Measurements from ENCODE around the gene SMPD2.

SMPD2 gene

DNA sequence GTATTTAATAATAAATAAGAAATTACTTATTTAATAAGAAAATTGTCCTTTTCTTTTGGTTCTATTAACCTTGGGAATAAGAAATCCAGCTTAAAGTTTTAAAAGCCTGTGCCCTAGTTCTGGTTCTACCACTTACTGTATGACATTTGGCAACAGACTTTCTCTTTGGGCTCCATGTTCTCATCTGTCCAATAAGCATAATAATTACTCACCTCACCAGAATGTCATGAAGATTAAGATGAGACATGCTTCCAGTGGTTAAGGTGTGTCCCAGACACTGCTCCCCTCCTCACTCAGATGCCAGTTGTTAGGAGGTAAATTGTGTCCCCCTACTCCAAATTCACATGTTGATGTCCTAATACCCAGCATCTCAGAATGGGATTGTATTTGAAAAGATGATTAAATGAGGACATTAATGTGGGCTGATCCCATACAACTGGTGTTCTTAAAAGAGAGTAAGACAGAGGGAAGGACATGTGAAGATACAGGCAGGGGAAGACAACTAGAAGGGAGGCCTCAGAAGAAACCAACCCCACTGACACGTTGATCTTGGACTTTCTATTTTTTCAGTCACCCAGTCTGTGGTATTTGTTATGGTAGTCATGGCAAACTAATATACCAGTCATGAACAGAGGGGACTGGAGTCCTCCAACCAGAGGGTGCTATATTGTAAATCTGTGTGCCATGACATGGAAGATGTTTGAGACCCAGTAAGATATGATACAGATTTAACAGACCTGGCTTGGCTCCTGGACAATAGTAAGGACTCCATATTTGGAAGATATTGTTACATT lies 21.4 kb downstream of the SMPD2 start:
- DNase-seq: no peak

DNA sequence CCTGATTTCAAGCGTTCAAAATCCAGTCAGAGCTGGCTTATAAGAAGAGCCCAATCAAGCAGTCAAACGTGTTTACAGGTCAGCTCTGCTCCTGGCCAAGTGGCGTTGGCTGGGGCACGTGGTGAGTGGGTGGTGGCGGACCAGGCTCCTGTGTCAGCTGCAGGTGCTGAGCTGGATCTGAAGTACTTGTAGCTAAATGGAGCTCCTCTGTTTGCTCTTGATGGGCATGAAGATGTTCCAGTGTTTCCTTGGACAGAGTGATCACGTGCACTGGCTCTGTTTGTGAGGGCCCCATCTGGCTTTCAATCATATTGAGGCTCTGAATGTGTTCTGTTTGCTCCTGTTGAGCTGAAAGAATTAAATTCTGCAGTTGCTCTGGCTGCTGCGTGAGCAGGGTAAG lies 25.2 kb downstream of the SMPD2 start:
- DNase-seq: peak; percentile 34

- DNase-seq: no peak
These were observed 25.8 kb downstream of the SMPD2 start for GRCh38 chr6:109466212-109466923.

GRCh38 chr6:109467696-109468095 lies 27.2 kb downstream of the SMPD2 start:
- no peak for DNase-seq

DNA sequence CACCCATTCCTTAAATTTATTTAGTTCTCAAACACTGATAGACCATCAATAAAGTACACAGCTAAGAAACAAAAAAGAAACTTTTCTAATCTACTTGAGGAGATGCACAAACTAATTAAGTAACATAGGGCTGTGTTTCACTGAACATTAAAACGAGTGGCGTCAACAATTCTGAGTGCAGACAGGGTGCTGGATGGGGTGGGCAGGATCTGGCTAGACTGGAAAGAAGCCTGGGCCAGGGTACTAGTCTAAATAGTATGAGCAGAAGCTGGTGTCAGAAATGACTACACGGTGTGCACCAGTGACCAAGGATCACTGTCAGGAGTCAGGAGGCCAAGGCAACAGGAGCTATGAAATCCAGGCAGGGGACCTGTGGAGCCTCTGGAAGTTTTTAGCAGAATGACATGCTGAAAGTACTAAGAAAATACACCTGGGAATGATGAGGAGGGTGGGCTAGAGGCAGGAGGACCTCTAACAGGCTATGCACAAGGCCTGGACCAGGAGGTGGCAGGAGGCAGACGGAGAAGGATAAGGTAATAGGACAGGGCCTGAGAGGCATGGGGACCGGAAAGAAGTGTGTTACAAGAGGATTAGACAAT lies 29.2 kb downstream of the SMPD2 start:
- DNase-seq: no peak

DNA sequence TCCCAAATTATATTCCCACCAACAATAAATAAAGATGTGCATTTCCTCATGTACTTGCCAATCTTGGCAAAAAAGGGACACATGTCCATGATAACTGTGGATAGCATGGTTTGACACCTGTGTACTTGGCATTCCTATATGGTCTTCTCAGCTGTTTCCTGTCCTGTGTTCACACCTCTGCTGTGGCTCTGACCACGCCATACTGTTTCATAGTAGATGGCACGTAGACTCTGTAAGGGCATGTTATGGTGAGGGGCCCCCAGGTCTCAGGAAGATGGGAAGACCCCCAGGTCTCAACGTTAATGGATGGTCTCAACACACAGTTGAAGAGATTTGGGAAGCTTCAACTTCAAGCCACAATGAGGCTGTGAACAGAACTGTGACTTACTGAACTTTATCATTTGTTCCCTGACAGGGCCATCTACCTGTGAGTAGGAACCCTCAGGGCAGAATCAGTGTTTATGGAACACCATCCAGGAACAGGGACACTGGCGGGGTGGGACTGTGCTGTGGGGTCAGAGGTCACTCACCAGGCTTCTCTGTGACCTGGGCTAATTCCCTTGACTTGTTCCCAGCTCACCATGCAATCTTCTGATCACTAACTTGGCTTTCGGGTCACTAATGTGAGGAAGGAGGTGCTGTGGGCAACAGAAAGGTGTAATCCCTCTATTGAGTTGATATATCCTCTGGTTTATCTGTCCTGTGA lies 30.7 kb downstream of the SMPD2 start:
- no peak for DNase-seq

DNA sequence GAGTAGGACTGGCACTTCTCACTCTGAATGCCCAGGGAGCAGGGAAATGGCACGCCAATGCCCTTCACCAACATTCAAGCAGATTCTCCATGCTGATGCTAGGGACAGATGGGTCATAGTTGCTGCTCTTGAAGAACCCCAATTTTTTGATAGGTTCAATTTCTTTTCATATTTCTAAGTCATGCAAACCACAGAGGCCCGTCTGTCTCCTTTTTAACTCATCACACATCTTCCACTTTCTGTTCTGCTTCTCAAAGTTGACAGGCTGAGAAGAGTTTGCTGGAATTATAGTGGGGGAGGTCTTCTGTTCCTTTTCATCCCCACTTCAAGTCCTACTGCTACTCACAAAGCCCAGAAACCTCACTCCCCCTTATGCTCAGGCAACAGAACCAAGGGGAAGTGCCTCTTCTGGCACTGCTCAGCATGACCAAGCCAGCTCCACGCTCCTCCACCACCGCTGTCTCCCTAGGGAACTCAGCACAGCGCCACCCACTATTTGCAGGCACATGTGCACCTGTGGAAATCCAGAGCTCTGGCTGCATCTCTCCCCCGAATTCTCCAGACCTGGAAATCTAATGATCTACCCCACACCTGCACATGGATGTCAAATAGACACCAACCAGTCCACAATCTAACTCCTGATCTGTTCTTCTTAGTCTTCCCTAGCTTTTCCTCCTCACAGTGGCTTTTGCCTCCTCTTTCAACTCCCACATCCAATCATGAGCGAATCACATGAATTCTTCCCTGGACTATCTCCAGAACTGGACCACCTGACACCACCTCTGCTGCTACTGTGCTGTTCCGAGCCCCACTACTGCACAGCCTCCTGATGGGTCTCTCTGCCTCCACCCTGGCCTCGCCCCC lies 31.8 kb downstream of the SMPD2 start:
- no peak for DNase-seq

GRCh38 chr6:109473120-109473519 lies 32.6 kb downstream of the SMPD2 start:
- DNase-seq: no peak

GRCh38 chr6:109474995-109475394 lies 34.5 kb downstream of the SMPD2 start:
- DNase-seq: no peak

DNA sequence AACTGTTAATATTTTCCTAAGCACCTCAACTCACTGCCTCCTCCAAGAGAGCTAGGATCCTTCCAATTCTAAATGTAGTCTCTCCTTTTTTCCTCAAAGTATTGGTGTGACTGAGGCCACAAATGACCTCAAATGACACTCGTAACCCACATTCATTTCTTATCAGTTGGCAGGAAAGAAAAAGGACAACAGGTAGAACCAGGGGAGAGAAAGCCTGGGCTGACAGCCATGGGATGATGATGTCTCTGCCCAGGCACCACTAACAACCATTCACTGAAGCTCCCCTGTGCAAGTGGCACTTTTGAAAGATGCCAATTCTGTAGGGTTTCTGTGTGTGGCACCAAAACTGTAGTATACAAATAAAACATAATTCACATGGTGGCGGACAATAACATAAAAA lies 35.1 kb downstream of the SMPD2 start:
- DNase-seq: no peak

DNA sequence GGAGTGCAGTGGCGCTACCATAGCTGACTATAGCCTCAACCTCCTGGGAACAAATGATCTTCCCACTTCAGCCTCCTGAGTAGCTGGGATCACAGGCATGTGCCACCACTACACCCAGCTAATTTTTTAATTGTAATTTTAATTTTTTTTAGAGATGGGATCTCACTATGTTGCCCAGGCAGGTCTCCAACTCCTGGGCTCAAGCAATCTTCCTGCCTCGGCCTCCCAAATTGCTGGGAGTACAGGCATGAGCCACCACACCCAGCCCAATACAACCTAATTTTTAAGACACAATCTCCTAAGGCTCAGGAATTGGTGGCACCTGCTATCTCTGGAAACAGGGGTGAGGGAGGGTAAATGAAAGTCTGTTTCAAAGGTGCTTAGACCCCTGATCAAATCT lies 36.7 kb downstream of the SMPD2 start:
- DNase-seq: no peak

- DNase-seq: no peak
These were observed 37.2 kb downstream of the SMPD2 start for GRCh38 chr6:109477725-109478124.

DNA sequence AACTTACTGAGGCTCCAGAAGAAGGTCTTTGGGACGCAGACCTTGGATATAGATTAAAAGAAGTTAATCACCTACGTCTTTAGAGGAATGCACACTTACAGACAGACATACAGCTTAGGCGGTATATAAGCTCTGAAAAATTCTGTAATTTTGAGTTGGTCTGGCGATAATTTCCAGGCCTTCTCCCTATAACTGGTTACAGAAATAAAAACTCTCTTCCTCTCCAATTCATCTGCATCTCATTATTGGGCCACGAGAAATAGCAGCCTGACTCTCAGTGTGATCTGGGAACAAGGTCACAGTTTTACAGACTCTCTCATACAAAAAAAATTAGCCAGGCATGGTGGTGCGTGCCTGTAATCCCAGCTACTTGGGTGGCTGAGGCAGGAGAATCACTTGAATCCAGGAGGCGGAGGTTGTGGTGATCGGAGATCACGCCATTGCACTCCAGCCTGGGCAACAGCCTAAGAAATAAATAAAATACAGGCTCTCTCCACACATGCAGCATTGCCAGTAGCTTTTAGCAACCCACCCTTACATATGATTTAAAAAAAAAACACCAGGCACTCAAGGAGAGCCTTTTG lies 37.8 kb downstream of the SMPD2 start:
- no peak for DNase-seq

- DNase-seq: no peak
These were observed 38.5 kb downstream of the SMPD2 start for GRCh38 chr6:109478841-109479624.

DNA sequence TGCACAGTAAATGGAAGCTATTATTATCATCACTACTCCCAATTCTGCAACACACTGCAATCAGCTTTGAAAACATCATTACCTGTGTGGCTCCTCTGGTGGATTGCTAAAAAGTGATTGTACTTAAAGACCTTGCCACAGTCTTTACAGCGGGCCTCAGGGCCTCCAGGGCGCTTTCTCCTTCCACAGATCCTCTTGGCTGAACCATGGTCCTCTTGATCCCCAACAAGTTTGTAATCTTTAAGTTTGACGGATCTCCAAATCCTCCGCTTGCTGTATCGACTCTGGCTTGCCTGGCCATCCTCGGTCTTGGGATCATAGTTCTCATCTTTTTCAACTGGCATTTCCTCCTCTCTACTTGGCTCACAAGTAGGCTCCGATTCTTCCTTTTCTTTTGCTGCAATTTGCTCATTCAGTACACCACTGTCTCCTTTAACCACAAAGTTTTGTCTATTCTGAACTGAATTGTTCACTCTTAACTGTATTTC lies 40.5 kb downstream of the SMPD2 start:
- no peak for DNase-seq

- peak; percentile 95 for DNase-seq
These were observed 42.6 kb downstream of the SMPD2 start, which contains the start of gene ZBTB24 for GRCh38 chr6:109482905-109483734. Gene ZBTB24 (minus strand): TSS chr6:109483219. CDS start chr6:109482026, 1,193 bp downstream.

DNA sequence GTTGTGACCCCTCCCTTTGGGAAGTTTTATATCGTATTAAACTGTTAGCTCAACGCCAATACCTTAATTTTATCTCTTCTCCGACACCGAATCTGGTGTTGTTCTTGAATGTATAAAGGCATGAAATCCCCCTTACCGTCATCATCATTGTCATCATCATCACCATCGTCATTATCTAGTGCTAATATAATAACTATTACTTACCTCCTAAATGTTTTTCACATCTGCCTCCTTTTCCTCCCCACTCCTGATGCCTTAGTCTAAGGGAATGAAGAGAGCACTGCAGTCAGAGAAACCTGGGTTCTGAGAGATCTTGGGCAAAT lies 43.2 kb downstream of the SMPD2 start:
- DNase-seq: no peak

- DNase-seq: no peak
These were observed 43.6 kb downstream of the SMPD2 start for GRCh38 chr6:109484122-109484521.

DNA sequence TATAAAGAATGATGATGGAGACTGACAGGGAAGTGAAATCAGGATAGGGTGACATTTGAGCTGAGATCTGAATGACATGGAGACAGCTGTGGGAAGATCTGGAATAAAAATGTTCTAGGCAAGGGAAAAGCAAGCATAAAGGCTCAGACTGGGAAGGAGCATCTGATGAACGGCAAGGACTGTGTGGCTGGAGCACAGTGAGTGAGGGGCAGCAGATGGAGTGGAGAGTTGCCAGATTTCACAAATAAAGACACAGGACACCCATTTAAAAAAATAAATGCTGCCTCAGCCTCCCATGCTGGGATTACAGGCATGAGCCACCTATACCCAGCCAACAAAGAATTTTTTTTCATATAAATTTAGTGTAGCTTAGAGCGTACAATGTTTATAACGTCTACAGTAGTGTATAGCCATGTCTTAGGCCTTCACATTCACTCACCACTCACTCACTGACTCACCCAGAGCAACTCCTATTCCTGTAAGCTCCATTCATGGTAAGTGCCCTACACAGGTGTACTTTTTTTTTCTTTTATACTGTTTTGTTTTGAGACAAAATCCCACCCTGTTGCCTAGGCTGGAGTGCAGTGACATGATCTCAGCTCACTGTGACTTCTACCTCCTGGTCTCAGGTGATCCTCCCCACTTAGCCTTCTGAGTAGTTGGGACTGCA lies 44.9 kb downstream of the SMPD2 start:
- no peak for DNase-seq

- DNase-seq: no peak
These were observed 45.5 kb downstream of the SMPD2 start for GRCh38 chr6:109486068-109486467.

Data from NCI-H1105 (cell line).